ENCODE results near the gene LRMDA.

LRMDA gene

GRCh38 chr10:76152186-76152585 is 720.8 kb downstream of the LRMDA start:
- TF ChIP-seq, protein P1, sequence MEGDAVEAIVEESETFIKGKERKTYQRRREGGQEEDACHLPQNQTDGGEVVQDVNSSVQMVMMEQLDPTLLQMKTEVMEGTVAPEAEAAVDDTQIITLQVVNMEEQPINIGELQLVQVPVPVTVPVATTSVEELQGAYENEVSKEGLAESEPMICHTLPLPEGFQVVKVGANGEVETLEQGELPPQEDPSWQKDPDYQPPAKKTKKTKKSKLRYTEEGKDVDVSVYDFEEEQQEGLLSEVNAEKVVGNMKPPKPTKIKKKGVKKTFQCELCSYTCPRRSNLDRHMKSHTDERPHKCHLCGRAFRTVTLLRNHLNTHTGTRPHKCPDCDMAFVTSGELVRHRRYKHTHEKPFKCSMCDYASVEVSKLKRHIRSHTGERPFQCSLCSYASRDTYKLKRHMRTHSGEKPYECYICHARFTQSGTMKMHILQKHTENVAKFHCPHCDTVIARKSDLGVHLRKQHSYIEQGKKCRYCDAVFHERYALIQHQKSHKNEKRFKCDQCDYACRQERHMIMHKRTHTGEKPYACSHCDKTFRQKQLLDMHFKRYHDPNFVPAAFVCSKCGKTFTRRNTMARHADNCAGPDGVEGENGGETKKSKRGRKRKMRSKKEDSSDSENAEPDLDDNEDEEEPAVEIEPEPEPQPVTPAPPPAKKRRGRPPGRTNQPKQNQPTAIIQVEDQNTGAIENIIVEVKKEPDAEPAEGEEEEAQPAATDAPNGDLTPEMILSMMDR (IDR thresholded peaks at IDR 0.05), result no peak

GRCh38 chr10:76155961-76156360 is 724.5 kb downstream of the LRMDA start:
- TF ChIP-seq, protein P1 (IDR thresholded peaks at IDR 0.05), result no peak

- TF ChIP-seq, protein P1 (IDR thresholded peaks at IDR 0.05), result no peak
These were observed 729.2 kb downstream of the LRMDA start for GRCh38 chr10:76160446-76161300.

DNA sequence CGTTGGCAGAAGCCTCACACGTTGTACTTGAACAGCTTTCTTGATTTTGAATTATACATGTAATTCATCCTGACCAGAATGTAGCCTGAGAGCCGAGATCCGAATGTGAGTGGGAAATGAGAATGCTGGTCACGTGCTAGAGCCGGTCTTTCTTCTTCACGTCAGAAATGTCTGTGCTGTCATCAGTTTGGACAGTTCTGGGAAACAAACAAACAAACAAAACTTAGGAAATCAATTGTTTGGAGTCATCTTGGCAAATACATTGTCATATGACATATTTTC is 729.8 kb downstream of the LRMDA start:
- TF ChIP-seq, protein P1 (IDR thresholded peaks at IDR 0.05), result no peak

DNA sequence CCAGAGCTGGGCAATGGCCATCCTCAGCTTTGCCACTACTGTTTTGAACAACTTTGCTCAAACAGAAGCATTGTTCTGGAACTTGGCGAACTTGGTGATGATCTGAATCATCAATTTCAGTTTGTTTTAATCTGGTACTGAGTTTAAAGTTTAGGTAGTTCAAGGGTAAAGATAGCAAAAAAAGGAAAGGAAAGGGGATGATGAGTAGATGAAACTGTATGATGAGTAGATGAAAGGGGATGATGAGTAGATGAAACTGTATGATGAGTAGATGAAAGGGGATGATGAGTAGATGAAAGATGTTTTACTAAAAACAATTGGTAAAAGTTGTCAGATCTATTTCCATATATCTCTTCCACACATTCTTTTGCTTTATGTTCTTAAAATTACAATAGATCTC is 737.0 kb downstream of the LRMDA start:
- TF ChIP-seq, protein P1 (IDR thresholded peaks at IDR 0.05), result no peak

DNA sequence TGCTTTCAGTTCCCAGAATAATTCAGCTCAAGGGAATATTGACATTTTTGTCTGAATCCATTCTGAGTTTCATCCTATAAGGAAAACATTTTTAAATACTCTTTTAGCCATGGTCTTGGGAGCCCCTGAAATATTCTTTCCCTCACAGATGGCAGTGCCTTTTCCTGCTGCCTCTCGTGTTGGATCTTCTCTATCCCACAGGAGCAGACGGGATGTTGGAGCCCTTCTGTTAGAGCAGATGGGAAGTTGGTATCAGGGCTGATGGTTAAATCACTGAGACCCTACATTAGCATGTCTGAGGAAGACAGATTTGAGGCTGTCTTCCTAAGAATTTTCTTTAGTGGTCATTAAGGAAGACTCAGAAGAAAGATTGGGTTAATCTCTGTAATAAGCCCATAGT is 737.8 kb downstream of the LRMDA start:
- TF ChIP-seq, protein P1 (IDR thresholded peaks at IDR 0.05), result no peak

DNA sequence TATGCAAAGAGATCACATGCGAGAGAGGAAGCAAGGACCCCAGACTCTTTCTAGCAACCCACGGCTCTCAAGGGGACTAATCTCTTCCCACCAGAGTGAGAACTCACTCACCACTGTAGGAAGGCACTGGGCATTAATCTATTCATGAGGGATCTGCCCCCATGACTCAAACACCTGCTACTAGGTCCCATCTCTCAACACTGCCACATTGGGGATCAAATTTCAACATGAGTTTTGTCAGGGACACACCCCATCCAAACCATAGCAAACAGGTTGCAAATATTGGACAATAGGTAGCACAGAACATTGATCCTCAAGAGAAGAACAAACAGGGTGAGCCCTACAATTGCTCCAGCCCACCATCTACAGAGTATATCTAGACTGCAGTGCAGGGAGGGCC is 740.6 kb downstream of the LRMDA start:
- TF ChIP-seq, protein P1 (IDR thresholded peaks at IDR 0.05), result no peak
